H54 (cell line): ENCODE results near the gene PGM2.
A peak's percentile ranks its signal among the peaks of the same experiment; 100 is the strongest.
"Not testable (repeated sequence)": the region's sequence is repeated elsewhere in the genome, so short reads cannot be mapped to it uniquely, and the experiment has no call there.

Source experiments
- DNase-seq: peaks from one replicate; pipeline ENCODE4 v3.0.0; 2011; ENCODE audit warnings: low spot score, mixed read lengths; ENCODE audit not compliant: insufficient read length
- FAIRE-seq: peaks from 3 replicates; lab custom pipeline; 2011; peaks lifted over from hg19 to GRCh38; lab: Jason Lieb, UNC
- POLR2A ChIP-seq: IDR thresholded peaks from 2 replicates; pipeline ENCODE4 v1.6.1; 2011; ENCODE audit warnings: low read depth, mild to moderate bottlenecking, low read length

Gene PGM2

GRCh38 chr4:37826295-37827029, at the start of gene PGM2:
Gene PGM2 (plus strand): TSS chr4:37826686. CDS start chr4:37826733, 47 bp downstream.
- peak; percentile 96 for TF ChIP-seq POLR2A
- FAIRE-seq: no peak
- DNase-seq: peak; percentile 63

DNA sequence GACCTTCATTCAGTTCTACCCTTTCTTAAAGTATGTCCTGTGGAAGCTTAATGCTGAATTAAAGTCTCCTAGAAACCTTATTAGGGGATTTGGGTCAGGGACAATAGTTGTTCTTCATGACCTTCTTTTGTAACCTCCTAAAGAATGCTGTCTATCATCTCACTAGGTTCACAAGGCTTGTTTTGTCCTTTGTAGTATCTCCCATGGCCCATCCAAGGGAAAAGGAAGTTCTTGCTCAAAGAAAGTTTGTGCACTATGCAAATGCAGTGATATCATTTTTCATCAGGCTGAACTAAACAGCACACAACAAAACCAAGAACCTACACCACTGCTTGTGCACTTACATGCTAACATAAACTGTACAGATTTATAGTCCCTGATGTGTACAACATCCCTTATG, 46.6 kb upstream of the PGM2 start:
- DNase-seq: no peak
- FAIRE-seq: no peak
- TF ChIP-seq POLR2A: no peak

GRCh38 chr4:37780444-37781130, 45.9 kb upstream of the PGM2 start:
- FAIRE-seq (no peak), DNase-seq (no peak)

DNA sequence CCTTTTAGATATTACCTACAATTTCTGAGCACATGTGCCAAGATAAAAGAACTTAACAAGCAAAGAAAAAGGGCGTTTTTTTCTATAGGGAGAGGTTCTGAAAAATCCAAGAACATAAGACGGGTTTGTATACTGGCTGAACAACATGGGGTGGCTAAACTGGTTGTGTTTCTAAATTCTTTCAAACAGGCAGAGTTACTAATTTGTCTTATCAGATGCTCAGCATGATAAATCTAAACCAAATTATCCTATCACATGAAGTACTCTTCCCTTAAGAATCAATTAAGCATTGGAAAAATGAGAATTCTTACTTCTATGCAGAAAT, 45.4 kb upstream of the PGM2 start:
- TF ChIP-seq POLR2A: no peak
- no peak for FAIRE-seq
- no peak for DNase-seq

More at GRCh38 chr4:37780444-37781130, 45.9 kb upstream of the PGM2 start:
- TF ChIP-seq POLR2A: no peak

- not testable (repeated sequence) for FAIRE-seq, DNase-seq
These were observed 40.2 kb upstream of the PGM2 start for GRCh38 chr4:37786267-37786666.

DNA sequence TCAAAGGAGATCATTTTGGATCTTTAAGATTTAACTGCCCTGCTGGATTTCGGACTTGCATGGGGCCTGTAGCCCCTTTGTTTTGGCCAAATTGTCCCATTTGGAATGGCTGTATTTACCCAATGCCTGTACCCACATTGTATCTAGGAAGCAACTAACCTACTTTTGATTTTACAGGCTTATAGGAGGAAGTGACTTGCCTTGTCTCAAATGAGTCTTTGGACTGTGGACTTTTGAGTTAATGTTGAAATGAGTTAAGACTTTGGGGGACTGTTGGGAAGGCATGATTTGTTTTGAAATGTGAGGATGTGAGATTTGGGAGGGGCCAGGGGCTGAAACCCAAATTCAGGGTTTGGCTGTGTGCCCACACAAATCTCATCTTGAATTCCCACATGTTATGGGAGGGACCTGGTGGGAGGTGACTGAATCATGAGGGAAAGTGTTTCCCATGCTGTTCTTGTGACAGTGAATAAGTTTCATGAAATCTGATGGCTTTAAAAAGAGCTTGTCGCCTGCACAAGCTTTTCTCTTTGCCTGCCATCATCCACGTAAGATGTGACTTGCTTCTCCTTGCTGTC, 38.5 kb upstream of the PGM2 start:
- DNase-seq, FAIRE-seq: not testable (repeated sequence)

- no peak for FAIRE-seq
- DNase-seq: no peak
- no peak for TF ChIP-seq POLR2A
These were observed 37.7 kb upstream of the PGM2 start for GRCh38 chr4:37788819-37789218.

DNA sequence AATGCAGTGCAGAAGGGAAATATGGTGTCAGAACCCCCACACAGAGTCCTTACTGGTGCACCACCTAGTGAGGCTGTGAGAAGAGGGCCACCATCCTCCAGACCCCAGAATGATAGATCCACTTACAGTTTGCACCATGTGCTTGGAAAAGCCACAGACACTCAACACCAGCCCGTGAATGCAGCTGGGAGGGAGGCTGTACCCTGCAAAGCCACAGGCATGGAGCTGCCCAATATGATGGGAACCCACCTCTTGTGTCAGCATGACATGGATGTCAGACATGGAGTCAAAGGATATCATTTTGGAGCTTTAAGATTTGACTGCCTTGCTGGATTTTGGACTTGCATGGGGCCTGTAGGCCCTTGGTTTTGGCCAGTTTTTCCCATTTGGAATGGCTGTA, 34.2 kb upstream of the PGM2 start:
- no peak for FAIRE-seq
- DNase-seq: no peak
- no peak for TF ChIP-seq POLR2A

- FAIRE-seq (no peak), DNase-seq (no peak)
- TF ChIP-seq POLR2A: no peak
These were observed 32.9 kb upstream of the PGM2 start for GRCh38 chr4:37793562-37793961.

GRCh38 chr4:37794056-37794455, 32.4 kb upstream of the PGM2 start:
- no peak for TF ChIP-seq POLR2A
- DNase-seq: no peak
- FAIRE-seq: no peak

DNA sequence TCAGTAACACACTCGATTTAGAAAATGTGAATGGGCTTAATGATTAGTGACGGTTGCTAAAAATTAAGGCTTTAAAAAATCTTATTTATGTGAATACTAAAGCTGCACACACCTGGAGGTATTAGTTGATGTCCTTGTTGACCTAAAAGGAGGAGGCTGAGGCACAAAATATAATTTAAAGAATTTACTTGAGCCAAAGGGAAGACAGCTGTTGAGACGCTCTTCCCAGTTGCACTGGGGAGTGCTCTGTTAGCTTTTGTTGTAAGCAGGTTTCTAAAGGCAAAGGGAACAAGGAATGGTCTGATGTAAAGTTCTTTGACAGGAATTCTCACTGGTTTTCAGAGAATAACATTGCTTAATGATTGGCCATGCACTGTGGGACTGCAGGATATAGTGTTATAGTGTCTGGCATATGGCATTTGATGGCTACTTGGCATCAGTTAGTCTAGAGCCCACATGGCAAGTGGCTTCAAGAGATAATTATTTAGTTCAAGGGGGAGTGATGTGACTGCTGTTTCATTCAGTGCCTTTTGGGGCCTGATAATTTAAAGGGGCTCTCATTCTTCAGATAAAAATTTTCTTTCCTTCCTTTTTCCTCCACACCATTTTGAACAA, 30.8 kb upstream of the PGM2 start:
- no peak for TF ChIP-seq POLR2A
- no peak for FAIRE-seq
- DNase-seq: no peak

DNA sequence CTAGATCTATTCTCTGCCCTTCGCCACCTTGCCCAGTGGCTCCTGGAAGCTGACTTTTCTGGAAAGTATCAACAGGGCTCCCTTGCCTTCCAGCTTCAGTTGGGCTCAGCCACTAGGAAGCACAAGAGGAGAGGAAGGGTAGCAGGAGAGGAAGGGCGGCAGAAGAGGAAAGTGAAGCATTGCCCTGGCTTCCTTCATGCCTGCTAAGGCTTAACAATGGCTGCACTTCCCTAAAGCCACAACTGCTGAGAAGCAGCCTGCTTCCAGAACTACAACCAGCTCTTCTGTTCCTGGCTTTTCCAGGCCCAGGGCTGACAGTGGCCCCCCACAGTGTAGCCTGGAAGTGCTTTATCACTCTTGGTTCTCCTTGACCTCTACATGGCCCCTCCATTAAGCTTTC, 29.1 kb upstream of the PGM2 start:
- DNase-seq: no peak
- no peak for TF ChIP-seq POLR2A
- FAIRE-seq: no peak

DNA sequence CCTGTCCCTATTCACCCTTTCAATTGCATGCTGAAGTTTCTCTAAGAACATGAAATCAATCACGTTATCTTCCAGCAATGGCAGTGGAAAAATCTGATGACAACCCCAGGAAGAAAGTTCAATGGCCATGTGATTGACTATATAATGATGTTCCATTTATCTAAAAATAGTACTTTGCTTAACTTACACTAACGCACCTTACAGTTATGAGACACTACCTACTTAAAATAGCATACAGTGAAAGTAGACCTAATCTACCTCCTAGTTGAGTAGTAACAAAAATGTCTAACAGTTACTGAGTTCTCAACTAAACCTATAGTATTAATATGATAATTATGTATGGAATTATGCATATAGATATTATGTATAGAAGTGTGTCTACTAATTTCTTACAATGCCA, 28.6 kb upstream of the PGM2 start:
- DNase-seq: no peak
- TF ChIP-seq POLR2A: no peak
- no peak for FAIRE-seq

GRCh38 chr4:37798616-37799015, 27.9 kb upstream of the PGM2 start:
- TF ChIP-seq POLR2A: no peak
- FAIRE-seq (no peak), DNase-seq (no peak)
